Kidney glomerular epithelial cell (primary cell): Measurements from ENCODE around the gene ZNG1B.
"Not testable (repeated sequence)": the region's sequence is repeated elsewhere in the genome, so short reads cannot be mapped to it uniquely, and the experiment has no call there.

Source experiments
- DNase-seq: peaks from one replicate; lab custom pipeline; 2025; lab: John Stamatoyannopoulos, UW

Gene ZNG1B

GRCh38 chr2:113503094-113504042 lies 65.9 kb downstream of the ZNG1B start:
- not testable (repeated sequence) for DNase-seq

- not testable (repeated sequence) for DNase-seq
Measured at GRCh38 chr2:113504081-113504480, 66.6 kb downstream of the ZNG1B start.

DNA sequence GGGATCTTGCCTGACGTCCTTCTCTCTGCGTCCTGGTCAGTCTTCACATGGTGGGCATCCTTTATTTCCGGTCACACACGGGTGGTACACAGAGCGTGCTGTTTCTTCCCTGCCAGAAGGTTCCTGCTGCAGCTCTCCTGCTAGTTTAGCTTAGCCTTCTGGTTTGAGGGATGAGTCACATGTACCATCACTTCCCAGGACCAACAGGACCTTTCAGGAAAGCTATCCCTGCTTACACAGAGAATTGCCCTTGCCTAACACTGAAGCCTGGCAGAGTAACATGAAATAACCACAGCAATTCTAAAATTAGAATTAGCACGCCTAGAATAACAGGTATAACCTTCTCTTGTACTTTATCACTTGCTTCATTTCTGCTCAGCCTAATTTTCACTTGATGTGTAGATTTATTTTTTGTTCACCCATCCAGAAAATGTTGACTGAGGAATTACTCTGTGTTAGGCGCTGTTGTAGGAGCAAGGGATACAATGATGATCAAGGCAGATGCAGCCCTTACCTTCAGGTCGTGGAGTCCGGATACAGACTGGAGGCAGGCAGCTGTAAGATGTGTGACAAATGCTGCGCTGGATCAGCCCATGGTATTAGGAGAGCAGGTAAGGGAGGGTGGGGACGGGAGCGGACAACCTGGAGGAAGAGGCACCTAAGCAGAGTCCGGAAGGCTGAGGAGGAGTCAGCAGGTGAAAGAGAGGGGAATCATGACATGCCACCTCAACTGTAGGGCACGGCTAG lies 70.1 kb downstream of the ZNG1B start:
- not testable (repeated sequence) for DNase-seq

- DNase-seq: not testable (repeated sequence)
Measured at GRCh38 chr2:113508187-113508586, 70.7 kb downstream of the ZNG1B start.

DNA sequence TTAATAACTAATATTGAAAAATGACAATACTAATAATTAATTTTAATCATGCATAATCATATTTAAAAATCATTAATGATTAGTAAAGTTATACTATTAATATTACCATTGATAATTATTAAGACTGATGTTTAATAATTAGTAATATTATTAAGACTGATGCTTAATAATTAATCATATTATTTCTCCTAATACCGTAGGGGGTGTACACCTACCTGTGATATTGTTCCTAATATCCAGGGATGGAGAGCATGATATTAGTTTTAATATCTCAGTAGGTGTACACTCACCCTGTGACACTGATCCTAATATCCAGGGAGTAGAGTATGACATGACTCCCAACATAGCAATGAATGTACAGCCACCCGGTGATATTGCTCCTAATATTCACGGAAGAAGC lies 73.4 kb downstream of the ZNG1B start:
- DNase-seq: not testable (repeated sequence)

- not testable (repeated sequence) for DNase-seq
Measured at GRCh38 chr2:113511859-113512258, 74.4 kb downstream of the ZNG1B start.

- not testable (repeated sequence) for DNase-seq
Measured at GRCh38 chr2:113515457-113515856, 78.0 kb downstream of the ZNG1B start.

- DNase-seq: not testable (repeated sequence)
Measured at GRCh38 chr2:113515995-113516394, 78.5 kb downstream of the ZNG1B start.

DNA sequence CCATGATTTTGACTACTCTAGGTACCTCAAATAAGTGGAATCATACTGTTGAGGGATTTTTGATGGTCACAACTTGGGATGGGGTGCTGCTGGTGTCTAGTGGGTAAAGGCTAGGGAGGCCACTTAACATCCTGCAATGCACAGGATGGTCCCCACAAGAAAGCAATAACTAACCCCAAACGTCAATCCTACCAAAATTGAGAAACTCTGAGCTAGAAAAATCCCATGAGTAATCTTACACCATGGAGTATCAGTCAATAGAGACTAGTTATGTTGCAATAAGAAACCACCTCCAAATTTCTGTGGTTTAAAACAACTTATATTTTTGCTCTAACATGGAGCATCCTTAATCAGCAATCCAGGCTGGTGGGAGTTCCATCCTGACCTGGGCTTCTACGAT lies 79.5 kb downstream of the ZNG1B start:
- DNase-seq: not testable (repeated sequence)

GRCh38 chr2:113520837-113521236 lies 83.3 kb downstream of the ZNG1B start:
- DNase-seq: not testable (repeated sequence)

GRCh38 chr2:113521492-113521891 lies 84.0 kb downstream of the ZNG1B start:
- DNase-seq: not testable (repeated sequence)

GRCh38 chr2:113524986-113525385 lies 87.5 kb downstream of the ZNG1B start:
- not testable (repeated sequence) for DNase-seq

DNA sequence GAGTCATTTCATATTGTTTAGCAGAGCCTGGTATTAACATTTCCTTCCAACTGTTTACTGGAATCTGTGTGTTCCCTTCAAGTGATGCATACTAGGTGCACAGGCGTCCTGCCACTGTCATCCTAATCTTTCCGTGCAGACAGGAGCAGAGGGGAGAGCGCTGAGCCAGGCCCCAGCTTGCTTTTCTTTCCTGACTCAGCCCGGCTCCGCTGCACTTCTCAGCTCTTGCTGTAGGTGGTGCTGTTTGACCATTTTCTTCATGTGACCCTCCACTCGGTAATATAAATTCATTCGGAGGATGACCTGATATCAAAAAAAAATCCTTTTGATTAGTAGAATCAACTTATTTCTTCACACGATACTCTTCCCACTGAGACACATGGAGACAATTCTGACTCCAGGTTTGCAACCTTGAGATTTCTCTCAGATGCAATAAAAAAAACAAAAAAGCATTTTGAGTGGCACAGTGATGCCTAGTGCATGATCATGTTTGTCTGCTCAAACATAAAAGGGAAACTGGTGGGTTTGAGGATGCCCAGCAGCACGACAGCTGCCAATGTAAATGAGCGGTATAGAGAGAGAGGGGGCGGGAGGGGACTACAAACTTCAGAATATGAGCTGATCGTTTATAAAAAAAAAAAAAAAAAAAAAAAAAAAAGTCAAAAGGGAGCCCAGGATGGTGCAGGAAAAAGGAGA lies 90.0 kb downstream of the ZNG1B start:
- DNase-seq: not testable (repeated sequence)

GRCh38 chr2:113528126-113528525 lies 90.6 kb downstream of the ZNG1B start:
- not testable (repeated sequence) for DNase-seq

GRCh38 chr2:113528904-113529303 lies 91.4 kb downstream of the ZNG1B start:
- DNase-seq: not testable (repeated sequence)

GRCh38 chr2:113532991-113533390 lies 95.5 kb downstream of the ZNG1B start:
- not testable (repeated sequence) for DNase-seq

GRCh38 chr2:113536573-113536972 lies 99.1 kb downstream of the ZNG1B start:
- not testable (repeated sequence) for DNase-seq

DNA sequence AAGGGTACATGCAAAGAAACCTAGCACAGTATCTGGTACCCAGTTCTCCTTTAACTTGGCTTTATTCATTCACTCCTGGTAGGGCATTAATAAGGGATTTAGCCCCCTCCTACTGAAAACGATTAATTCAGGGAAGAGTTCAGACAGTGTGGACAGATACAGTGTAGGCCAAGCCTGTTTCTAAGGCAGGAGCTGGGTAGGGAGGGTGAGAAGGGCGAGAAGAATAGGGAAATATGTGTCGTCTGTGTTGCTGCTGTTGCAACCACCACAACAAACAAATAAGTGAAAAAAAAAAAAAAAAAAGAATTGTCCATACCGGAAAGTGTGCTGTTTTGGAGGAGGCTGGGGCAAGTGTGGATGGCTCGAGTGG lies 103.3 kb downstream of the ZNG1B start:
- DNase-seq: not testable (repeated sequence)

DNA sequence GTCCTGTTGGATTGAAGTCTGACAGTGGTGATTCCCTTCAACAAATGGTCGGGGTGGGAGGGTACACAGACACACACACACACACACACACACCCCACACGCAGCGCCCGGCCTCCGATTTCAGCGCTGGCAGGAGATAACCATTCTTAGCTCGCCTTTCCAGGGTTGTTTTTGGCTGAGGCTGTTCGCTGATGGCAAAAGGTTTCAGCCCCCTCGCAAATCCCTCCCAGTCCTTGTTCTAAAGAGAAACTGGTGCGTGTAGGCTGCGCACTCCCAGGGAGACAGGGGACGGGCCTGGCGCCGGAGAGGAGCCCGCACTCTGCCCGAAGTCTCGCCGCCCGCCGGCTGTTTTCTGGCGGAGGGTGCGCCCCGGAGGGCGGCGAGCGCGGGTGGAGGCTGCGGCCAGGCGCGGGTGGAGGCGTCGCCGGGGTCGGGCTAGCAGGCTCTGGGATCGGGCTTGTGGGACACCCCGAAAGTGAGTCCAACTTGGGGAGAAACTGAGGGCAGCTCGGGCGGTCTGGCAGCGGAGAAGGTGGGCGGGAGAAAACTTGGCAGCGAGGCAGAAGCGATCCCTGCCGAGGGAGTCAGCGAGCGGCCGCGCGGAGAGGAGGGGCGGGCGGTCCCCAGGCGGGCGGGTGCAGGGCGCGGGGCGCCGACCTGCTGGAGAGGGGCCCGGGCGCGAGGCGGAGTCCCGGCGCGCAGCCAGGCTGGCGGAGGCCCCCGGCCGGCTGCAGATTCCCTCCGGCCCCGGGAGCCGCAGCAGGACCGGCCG lies 103.9 kb downstream of the ZNG1B start:
- not testable (repeated sequence) for DNase-seq

- DNase-seq: not testable (repeated sequence)
Measured at GRCh38 chr2:113541976-113542485, 104.5 kb downstream of the ZNG1B start.

GRCh38 chr2:113542529-113542928 lies 105.0 kb downstream of the ZNG1B start:
- DNase-seq: not testable (repeated sequence)
